Ishikawa (cell line): ENCODE data around the gene RYR1.

Experiments used
- CEBPB ChIP-seq: IDR thresholded peaks from 2 replicates; pipeline ENCODE4 v1.6.1; 2012
- CREB1 ChIP-seq: IDR thresholded peaks from 2 replicates; pipeline ENCODE4 v1.6.1; 2012; ENCODE audit warnings: low read depth
- EGR1 ChIP-seq: IDR thresholded peaks from 2 replicates; pipeline ENCODE4 v1.6.1; 2012
- EP300 ChIP-seq: IDR thresholded peaks from 2 replicates; pipeline ENCODE4 v1.6.1; 2012; ENCODE audit warnings: borderline replicate concordance
- FOXM1 ChIP-seq: IDR thresholded peaks from 2 replicates; pipeline ENCODE4 v1.6.1; 2012; ENCODE audit warnings: low read depth, borderline replicate concordance
- NFIC ChIP-seq: IDR thresholded peaks from 2 replicates; pipeline ENCODE4 v1.6.1; 2012
- RAD21 ChIP-seq: IDR thresholded peaks from 2 replicates; pipeline ENCODE4 v1.6.1; 2012; ENCODE audit warnings: low read depth
- TAF1 ChIP-seq: IDR thresholded peaks from 2 replicates; pipeline ENCODE4 v1.6.1; 2012; ENCODE audit warnings: low read depth, mild to moderate bottlenecking
- TCF12 ChIP-seq: IDR thresholded peaks from 2 replicates; pipeline ENCODE4 v1.6.1; 2012; ENCODE audit warnings: low read depth
- TEAD4 ChIP-seq: IDR thresholded peaks from 2 replicates; pipeline ENCODE4 v1.6.1; 2012
- YY1 ChIP-seq: IDR thresholded peaks from 2 replicates; pipeline ENCODE4 v1.6.1; 2012; ENCODE audit warnings: low read depth
- ZBTB7A ChIP-seq: IDR thresholded peaks from 2 replicates; pipeline ENCODE4 v1.6.1; 2012; ENCODE audit warnings: low read depth
- TF ChIP-seq, protein P1 (sequence below): IDR thresholded peaks from 2 replicates; pipeline ENCODE4 v1.6.1; 2012
- TF ChIP-seq, protein P2 (sequence below): IDR thresholded peaks from 2 replicates; pipeline ENCODE4 v1.6.1; 2012
- TF ChIP-seq, protein P3 (sequence below): IDR thresholded peaks from 2 replicates; pipeline ENCODE4 v1.6.1; 2012; ENCODE audit warnings: low read depth, mild to moderate bottlenecking

The RYR1 gene

DNA sequence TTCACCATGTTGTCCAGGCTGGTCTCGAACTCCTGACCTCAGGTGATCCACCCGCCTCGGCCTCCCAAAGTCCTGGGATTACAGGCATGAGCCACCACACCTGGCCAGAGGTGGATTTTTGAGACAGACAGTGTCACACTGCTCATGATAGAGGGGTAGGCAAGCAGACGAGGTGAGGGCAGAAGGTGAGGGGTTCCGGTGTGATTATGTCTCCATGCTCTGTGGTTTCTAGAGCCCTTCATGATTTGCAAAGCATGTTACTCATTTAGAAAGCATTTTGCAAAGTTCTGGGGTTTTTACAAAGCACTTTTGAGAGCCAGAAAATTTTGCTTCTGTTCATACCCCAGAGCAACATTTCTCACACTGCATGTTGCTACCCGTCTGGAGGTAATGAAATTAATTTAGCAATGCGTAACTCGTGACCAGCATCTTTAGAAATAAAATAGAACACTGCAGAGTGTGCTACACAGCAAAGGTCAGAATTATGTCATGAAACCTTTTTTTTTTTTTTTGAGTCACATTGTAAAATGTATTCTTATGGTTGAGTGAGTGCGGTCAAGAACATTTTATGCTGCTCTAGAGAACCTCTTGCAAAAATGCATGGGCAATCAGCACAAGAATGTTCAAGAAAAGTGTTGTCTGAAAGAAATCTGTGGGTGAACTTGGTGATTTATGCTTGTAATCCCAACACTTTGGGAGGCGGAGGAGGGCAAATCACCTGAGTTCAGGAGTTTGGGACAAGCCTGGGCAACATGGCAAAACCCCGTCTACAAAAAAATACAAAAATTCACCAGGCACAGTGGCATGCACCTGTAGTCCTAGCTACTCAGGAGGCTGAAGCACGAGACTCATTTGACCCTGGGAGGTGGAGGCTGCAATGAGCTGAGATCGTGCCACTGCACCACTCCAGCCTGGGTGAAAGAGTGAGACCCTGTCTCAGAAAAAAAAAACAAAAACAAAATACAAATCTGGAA is 126.2 kb downstream of the RYR1 start:
- TF ChIP-seq, protein P1, sequence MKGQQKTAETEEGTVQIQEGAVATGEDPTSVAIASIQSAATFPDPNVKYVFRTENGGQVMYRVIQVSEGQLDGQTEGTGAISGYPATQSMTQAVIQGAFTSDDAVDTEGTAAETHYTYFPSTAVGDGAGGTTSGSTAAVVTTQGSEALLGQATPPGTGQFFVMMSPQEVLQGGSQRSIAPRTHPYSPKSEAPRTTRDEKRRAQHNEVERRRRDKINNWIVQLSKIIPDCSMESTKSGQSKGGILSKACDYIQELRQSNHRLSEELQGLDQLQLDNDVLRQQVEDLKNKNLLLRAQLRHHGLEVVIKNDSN, result no peak
- no peak for TF ChIP-seq YY1
- TF ChIP-seq, protein P2, sequence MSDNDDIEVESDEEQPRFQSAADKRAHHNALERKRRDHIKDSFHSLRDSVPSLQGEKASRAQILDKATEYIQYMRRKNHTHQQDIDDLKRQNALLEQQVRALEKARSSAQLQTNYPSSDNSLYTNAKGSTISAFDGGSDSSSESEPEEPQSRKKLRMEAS, result no peak
- no peak for TF ChIP-seq TEAD4

DNA sequence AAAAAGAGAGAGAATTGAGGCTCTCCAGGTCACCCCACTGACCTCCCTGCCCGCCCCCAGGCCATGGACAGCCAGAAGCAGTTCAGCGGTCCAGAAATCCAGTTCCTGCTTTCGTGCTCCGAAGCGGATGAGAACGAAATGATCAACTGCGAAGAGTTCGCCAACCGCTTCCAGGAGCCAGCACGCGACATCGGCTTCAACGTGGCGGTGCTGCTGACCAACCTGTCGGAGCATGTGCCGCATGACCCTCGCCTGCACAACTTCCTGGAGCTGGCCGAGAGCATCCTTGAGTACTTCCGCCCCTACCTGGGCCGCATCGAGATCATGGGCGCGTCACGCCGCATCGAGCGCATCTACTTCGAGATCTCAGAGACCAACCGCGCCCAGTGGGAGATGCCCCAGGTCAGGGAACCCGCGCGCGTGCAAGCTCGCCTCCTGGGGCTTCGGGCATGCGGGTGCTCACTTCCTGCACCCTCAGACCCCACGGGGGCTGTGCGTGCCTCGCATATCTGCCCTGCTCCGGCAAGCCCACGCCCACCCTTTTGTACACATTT is 127.6 kb downstream of the RYR1 start:
- no peak for TF ChIP-seq FOXM1
- TF ChIP-seq CREB1, result no peak
- no peak for TF ChIP-seq EGR1

DNA sequence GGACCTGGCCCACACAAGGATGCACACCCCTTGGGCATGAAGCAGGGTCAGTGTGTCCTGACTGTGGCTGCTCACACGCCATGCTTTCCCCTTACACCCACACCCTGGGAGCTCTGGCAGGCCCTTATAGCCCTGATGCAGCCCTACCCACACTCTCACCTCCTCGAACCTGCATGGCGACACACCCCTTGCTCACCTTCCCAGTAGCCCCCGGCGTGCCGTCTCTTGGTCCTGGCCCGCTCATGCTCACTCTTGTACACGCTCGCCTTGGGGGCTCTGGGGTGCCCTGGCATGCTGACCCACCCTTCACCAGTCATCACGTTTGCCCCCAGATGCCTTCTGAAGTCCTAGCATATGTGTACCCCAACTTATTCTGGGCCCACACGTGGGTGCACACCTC is 128.2 kb downstream of the RYR1 start:
- no peak for TF ChIP-seq NFIC
- TF ChIP-seq TAF1, result no peak
- no peak for TF ChIP-seq FOXM1
- TF ChIP-seq, protein P2, result no peak
- TF ChIP-seq EGR1, result no peak
- no peak for TF ChIP-seq CREB1
- TF ChIP-seq, protein P3, sequence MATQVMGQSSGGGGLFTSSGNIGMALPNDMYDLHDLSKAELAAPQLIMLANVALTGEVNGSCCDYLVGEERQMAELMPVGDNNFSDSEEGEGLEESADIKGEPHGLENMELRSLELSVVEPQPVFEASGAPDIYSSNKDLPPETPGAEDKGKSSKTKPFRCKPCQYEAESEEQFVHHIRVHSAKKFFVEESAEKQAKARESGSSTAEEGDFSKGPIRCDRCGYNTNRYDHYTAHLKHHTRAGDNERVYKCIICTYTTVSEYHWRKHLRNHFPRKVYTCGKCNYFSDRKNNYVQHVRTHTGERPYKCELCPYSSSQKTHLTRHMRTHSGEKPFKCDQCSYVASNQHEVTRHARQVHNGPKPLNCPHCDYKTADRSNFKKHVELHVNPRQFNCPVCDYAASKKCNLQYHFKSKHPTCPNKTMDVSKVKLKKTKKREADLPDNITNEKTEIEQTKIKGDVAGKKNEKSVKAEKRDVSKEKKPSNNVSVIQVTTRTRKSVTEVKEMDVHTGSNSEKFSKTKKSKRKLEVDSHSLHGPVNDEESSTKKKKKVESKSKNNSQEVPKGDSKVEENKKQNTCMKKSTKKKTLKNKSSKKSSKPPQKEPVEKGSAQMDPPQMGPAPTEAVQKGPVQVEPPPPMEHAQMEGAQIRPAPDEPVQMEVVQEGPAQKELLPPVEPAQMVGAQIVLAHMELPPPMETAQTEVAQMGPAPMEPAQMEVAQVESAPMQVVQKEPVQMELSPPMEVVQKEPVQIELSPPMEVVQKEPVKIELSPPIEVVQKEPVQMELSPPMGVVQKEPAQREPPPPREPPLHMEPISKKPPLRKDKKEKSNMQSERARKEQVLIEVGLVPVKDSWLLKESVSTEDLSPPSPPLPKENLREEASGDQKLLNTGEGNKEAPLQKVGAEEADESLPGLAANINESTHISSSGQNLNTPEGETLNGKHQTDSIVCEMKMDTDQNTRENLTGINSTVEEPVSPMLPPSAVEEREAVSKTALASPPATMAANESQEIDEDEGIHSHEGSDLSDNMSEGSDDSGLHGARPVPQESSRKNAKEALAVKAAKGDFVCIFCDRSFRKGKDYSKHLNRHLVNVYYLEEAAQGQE, result no peak
- TF ChIP-seq YY1, result no peak
- TF ChIP-seq TCF12, result no peak
- no peak for TF ChIP-seq EP300
- no peak for TF ChIP-seq RAD21
- no peak for TF ChIP-seq TEAD4
- no peak for TF ChIP-seq ZBTB7A
- TF ChIP-seq, protein P1, result no peak
- TF ChIP-seq CEBPB, result no peak

DNA sequence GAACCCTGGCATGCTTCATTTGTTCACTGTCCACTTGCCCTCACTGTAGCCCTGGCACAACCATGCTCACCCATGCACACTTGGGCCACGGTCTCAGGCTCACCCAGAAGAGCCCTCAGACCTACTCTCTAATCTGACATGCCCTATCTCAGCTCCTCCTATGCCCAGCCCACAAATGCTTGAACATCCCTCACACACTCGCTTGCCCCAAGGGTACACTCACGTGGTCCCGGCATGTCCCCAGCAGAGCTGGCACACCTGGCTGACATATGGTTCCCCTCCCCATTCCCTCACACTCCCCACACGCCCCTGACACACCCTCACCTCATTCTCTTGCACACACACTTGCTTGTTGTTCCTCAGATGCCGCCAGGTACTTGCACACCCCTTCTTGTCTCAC is 128.6 kb downstream of the RYR1 start:
- TF ChIP-seq EP300, result no peak
- no peak for TF ChIP-seq NFIC
- no peak for TF ChIP-seq YY1
- TF ChIP-seq TAF1, result no peak
- TF ChIP-seq, protein P2, result no peak
- no peak for TF ChIP-seq RAD21
- no peak for TF ChIP-seq ZBTB7A
- TF ChIP-seq, protein P3, result no peak
- no peak for TF ChIP-seq CREB1
- no peak for TF ChIP-seq FOXM1
- no peak for TF ChIP-seq TEAD4
- TF ChIP-seq EGR1, result no peak
- no peak for TF ChIP-seq TCF12

DNA sequence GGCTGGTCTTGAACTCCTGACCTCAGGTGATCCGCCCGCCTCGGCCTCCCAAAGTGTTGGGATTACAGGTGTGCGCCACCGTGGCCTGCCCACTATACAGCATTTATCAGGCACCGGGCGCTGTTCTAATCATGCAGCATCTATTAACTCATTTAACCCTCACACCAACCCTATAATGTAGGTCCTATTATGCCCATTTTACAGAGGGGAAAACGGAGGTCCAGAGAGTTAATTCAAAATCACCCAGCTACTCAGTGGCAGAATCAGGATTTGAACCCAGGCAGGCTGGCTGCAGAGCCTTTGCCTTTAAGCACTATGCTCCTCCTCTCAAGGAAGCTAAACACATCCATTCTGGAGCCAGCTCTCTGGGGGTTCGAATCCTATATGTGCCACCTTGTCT is 130.0 kb downstream of the RYR1 start:
- no peak for TF ChIP-seq TAF1
- TF ChIP-seq TEAD4, result no peak
- no peak for TF ChIP-seq FOXM1
- no peak for TF ChIP-seq YY1
- TF ChIP-seq ZBTB7A, result no peak
- no peak for TF ChIP-seq RAD21
- no peak for TF ChIP-seq EP300
- no peak for TF ChIP-seq TCF12
- no peak for TF ChIP-seq NFIC
- no peak for TF ChIP-seq CREB1
- TF ChIP-seq, protein P1, result no peak
- no peak for TF ChIP-seq CEBPB
